HG02840 (cell line): ENCODE measurements around the gene EGFL7.
"Not testable (repeated sequence)": the region's sequence is repeated elsewhere in the genome, so short reads cannot be mapped to it uniquely, and the experiment has no call there.

Experiments
- ATAC-seq: cut with Tn5 transposase; IDR thresholded peaks from one replicate; pipeline ENCODE4 v1.9.1; 2021; ENCODE audit warnings: mild to moderate bottlenecking, moderate library complexity, moderate number of reproducible peaks; ENCODE audit not compliant: unreplicated experiment, low FRiP score

The EGFL7 gene

DNA sequence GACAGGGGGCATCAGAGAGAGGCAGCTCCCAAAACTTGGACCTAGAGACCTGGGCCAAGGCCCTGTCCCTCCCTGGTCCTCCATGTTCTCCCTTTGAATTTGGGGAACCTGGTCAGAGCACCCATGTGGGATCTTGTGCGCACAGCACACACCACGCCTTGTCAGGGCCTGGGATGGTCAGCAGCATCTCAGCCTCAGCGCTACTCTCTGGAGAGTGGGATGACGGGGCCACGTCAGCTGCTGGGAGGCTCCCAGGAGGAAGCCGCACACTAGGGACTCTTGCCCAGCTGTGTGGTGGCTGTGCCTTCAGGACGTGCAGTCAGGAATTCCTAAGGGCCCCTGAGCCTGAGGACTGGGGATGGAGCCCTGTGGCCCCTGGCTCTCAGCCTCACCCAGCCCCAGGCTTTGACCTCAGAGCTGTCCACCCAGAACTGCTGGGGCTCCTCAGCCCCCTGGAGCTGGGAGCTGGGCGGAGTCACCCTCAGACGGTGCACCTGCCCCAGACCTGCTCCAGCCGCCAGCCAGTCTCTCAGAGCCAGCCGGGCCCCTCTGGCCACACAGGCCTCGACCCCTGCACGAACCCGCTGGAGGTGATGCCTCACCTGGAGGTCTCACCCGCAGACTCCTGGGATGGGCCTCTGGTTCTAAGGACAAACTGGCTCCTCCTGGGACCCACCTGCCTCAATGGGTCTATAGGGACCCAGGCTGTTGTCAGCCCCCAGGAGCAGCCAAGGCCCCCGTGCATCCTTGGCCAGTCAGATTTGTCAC, 38.3 kb upstream of the EGFL7 start:
- ATAC-seq = no peak

DNA sequence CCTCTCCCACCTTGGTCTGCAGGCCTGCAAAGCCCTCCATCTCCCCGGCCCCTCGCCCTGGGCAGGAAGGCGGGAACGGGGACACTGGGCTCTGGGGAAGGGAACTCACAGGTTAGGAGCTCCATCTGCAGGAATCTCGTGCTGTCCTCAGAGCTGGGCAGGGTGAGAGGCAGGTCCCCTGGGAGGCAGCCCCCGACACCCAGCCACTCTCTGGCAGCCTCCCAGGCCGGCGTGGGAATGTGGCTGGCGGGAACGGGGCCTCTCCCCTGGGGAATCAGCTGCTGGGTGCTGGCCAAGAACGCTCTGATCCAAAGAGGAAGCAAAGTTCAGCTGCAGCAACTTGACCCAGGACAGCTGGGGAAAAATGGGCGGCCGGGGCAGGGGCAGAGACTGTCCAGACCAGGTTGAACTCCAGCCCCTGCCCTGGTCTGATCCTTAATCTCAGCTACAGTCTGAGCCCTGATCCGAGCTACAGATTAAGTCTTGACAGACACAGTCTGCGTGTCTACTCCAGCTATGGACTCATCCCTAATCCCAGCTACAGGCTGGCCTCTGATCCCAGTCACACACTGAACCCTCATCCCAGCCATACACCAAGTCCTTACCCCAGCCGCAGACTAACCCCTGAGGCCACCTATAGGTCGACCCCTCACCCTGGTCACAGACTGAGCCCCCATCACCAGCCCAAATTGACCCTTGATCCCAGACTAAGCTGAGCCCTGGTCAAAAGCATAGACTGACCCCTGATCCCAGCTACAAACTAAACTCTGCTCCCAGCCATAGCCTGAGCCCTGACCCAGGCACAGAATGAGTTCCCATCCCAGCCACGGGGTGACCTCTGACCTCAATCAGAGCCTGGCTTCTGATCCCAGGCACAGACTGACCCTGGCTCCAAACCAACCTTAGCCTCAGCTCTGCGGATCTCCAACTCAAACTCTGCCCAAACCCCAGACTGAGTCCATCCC, 37.3 kb upstream of the EGFL7 start:
- no peak for ATAC-seq

DNA sequence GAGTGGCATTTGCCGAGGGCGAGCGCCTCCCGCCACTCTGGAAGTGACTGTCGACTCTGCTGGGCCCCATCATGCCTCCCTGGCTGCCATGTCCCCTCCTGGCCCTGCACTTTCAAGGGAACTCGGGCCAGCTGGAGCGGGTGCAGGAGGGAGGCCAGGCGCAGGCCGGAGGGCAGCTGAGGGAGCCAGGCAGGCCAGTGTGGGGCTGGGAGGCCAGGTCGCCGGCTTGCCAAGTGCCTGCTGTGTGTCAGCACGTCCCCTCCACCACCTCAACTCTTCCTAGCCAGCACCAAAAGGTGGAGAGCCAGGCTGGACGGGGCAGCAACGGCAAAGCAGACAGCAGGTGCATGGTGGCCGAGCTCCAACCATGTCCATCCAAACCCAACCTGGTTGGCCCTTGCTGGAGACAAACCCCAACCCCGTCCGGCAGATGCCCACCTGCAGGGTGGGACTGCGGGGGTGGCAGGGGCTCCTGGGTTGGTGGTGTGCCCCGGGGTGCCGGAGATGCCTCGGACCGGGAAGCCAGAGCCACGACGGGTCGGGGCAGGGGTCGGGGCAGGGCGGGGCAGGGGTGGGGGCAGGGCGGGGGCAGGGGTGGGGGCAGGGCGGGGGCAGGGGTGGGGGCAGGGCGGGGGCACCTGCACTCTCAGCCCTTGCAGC, 36.5 kb upstream of the EGFL7 start:
- no peak for ATAC-seq

DNA sequence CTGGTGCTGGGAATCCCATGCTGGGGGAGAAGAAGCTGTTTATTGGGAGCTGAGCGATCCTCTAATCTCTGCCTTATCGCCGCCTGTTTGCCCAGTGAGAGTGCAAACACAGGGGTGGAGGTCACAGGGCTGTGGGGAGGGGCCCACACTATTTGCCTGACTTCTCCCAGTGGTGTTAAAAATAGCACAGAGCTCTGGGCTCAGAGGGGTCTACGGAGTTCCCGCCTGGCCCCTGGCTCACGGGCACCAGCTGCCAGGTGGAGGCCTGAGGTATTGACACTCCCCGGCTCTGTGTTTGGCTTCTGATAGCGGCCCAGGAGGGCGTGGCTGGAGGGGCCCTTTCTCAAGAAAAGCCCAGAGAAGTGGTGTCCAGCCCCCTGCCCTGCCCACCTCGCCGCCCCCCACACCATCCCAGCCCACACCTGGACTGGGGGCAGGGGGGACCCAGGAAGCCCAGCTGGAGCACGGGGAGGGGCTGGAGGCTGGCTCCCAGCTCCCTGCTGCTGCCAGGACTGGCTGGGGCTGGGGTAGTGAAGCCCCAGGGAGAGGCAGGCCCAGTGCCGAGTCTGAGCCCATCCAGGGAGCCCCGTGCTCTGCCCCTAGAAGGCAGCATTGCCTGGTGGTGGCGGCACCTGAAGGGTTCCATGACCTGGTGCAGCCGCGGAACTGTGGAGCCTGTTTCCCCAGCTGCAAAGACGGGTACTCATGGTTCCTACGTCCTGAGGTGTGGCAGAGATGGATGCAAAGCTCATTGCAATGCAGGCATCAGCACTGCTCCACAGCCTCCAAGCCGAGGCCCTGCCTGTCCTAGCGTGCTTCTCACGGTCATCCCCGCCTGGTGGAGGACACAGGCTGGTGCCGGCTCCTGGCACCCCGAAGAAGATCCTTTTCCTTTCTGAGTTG, 35.7 kb upstream of the EGFL7 start:
- ATAC-seq = no peak

DNA sequence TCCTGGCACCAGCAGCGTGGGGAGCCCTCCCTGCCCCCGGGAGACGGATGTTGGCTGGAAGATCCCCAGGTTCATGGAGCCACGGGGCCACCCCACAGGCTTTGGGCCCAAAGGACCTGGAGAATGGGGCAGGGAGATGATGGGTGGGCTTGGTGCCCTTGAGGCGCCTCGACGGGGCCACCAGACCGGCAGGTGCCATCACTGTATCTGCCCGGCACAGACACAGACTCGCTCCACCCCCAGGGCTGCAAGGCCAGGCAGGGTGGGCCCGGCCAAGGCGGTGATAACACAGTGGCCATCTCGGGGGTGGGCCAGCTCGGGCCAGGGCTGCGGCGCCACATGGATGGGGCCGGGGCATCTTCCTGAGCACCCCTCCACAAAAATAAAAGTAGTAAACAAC, 35.0 kb upstream of the EGFL7 start:
- no peak for ATAC-seq

DNA sequence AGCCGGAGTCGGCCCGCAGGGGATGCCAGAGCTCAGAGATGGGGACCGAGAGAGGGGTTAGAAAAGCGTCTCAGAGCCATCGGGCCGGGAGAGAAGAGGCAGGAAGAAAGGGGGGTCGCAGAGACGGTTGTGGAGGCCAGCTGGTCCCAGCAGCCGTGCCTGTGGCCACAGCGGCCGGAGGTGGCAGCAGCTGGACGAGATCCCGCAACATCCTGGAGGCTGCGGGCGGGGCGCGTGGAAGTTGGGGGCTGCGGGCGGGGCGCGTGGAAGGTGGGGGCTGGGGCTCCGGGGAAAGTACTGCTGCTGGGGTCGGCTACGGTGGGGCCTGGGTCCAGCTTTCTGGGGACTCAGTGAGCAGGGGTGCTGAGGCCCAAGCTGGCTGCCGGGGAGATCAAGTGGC, 34.4 kb upstream of the EGFL7 start:
- no peak for ATAC-seq

DNA sequence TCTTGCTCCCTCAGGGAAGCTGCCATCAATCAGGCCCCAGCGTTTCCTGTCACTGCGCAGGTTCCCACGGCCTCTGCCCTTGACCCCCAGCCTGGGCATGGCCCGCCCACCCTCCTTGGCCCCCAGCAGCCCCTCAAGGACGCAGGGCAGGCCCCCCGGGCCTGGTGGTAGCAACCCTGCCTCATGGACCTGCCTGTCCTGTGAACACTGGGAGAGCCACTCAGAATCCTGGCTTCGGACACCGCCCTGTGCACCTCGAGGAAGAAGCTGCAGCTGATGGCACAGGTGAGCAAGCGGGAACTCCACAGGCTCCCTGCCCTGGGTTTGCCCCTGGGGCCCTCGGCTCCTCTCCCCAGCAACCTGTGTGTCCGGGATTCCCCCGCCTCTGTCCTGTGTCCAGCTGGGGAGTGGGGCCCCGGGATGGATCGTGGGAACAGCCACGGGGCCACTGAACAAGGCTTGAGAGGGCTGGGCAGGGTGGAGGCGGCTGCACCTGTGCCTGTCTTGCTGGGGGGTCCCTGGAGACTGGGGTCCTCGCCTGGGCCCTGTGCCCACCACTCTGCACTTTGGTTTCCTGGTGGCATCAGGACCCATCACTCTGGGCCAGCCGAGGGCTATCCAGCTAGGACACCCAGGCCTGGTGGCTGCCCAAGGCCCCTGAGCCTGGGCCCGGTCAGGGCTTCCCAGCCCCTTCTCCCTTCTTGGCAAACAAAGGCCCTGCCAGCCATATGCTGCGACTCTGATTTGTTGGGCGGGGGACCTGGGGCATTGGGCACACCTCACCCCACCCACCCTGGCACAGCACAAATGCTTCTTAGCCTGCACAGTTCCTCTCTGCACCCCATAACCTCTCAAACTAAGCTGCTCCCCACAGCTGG, 33.5 kb upstream of the EGFL7 start:
- no peak for ATAC-seq

DNA sequence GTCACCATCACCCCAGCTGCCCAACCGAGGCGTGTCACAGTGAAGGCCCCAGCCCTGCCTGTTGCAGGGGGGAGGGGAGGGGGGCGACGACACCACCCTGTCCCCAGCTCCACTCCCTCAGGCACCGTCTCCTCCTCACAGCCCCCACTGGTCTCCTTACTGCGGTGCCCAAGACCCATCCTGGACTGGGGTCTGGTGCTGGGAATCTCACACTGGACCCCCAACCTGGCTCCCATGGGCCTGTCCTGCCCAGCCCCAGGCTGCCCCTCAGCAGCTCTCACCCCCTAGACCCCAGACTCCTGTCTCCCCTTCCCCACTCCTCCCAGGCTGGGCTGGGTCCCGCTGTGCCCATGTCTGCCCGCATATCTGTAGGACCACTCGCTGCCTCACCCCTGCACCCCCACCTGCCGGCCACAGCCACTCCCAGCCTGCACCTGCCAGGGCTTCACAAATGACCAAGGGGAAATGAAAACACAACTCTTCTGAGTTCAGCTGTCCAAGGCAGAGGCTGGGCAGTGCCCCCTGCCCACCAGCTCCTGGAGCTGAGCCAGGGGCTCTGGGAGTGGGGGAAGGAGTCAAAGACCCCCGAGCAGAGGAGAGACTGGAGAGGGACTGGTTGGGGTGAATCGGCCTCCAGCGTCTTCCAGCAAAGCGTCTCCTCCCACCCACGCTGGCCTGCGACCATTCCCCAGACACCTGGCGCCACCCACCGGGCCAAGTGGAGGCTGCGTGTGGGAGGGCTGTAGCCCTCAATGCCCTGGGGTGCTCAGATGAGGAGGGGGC, 32.6 kb upstream of the EGFL7 start:
- ATAC-seq = no peak

DNA sequence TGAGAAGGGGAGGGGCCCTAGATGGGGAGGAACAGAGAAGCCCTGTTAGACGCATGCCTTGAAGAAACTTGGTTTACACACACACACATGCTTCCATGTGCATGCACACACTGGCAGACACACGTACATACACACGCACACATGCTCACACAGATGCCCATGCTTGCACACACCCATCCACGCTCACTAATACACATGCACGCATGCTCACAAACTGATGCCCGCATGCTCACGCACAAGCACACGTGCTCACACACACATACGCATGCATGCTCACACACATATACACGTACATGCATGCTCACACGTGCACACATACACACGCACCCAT, 32.1 kb upstream of the EGFL7 start:
- no peak for ATAC-seq

DNA sequence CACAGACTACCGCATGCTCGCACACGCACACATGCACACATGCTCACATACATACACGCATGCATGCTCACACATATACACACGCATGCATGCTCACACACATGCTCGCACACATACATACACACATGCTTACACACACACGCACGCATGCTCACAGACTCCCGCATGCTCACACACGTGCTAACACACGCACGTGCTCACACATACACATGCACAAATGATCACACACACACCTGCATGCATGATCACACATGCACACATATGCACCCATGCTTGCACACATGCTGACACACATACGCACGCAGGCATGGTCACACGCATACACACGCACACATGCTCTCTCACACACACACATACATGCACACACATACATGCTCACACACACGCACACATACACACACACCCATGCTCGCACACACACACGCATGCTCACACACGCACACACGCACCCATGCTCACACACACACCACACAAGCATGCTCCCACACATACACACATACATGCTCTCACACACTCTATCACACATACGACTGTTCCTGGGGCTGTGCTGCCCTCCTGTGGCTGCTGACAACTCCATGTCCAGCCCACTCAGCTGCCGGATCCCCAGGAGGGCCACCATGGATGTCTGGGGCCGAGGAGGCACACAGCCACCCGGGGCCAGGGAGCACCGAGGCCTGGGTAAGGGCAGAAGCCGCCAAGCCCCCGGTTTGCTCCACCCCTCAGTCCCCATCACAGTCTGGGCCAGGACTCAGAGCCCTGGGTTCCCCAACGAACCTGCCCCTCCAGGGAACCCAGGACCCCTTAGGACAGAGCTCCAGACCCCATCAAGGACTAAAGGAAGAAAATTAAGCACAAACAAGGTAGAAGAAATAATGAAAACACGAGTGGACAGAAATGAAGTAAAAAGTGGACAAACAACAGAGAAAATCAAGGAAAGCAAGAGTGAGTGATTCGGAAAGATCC, 31.4 kb upstream of the EGFL7 start:
- ATAC-seq = no peak

DNA sequence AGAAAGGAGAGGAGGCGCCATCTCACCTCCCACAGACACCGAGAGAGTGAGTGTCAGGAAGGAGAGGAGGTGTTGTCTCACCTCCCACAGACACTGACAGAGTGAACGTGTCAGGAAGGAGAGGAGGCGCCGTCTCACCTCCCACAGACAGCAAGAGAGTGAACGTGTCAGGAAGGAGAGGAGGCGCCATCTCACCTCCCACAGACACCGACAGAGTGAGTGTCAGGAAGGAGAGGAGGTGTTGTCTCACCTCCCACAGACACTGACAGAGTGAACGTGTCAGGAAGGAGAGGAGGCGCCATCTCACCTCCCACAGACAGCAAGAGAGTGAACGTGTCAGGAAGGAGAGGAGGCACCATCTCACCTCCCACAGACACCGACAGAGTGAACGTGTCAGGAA, 30.6 kb upstream of the EGFL7 start:
- ATAC-seq = not testable (repeated sequence)

DNA sequence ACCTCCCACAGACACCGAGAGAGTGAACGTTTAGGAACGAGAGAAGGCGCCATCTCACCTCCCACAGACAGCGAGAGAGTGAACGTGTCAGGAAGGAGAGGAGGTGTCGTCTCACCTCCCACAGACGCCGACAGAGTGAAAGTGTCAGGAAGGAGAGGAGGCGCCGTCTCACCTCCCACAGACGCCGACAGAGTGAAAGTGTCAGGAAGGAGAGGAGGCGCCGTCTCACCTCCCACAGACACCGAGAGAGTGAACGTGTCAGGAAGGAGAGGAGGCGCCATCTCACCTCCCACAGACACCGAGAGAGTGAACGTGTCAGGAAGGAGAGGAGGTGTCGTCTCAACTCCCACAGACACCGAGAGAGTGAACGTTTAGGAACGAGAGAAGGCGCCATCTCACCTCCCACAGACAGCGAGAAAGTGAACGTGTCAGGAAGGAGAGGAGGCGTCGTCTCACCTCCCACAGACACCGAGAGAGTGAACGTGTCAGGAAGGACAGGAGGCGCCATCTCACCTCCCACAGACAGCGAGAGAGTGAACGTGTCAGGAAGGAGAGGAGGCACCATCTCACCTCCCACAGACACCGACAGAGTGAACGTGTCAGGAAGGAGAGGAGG, 30.1 kb upstream of the EGFL7 start:
- not testable (repeated sequence) for ATAC-seq

DNA sequence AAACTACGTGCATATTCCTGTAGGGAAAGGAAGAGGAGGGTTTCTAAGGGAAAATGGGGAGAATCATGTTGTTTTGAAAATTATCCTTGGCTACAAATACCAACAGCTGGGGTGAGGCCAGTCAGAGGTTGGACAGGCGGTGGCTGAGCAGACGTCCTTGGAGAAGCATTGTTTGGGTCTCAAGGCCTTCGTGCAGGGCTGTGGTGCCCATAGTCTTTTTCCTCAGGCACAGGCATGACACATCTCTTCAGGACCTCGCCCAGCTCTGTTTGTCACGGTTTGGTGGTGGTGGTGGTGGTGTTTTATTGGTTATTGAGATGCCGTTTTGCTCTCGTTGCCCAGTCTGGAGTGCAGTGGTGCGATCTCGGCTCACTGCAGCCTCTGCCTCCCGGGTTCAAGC, 27.8 kb upstream of the EGFL7 start:
- no peak for ATAC-seq

DNA sequence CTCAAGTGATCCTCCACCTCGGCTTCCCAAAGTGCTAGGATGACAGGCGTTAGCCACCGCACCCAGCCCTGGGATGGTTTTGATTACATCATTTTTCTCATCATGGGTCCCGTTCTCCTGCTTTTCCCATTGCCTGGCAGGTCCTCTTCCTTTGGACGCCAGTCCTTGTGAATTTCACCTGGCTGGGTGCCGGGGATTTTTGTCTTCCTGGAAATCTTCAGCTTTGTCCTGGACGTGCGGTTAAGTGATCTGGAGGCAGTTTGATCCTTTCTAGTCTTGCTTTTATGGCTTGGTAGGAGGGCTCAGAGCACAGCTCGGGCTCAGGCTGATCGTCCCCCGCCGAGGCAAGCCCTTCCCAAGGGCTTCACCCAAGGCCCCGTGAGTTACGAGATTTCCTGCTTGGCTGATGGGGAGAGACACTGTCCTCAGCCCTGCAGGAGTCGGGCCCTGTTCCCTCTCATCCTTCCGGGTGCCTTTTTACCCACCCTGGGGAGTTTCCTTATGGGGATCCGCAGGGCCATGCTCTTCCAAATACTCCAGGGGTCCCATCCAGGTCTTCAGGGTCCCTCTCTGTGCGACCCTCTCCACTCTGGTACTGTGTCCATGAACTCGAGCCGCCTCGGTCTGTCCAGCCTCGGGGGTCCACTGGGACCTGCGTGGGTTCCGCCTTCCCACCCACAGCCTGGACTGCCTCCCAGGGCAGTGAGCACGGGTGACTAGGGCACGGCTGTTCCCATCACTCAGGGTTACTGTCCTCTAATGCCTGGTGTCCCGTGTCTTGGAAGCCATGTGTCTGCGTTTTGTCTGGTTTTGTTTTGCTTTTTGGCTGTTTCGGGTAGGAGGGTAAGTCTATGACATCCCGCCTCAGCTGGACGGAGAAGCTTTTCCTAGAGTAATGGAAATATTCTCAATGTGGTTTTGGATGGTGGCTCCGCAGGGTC, 22.3 kb upstream of the EGFL7 start:
- no peak for ATAC-seq

DNA sequence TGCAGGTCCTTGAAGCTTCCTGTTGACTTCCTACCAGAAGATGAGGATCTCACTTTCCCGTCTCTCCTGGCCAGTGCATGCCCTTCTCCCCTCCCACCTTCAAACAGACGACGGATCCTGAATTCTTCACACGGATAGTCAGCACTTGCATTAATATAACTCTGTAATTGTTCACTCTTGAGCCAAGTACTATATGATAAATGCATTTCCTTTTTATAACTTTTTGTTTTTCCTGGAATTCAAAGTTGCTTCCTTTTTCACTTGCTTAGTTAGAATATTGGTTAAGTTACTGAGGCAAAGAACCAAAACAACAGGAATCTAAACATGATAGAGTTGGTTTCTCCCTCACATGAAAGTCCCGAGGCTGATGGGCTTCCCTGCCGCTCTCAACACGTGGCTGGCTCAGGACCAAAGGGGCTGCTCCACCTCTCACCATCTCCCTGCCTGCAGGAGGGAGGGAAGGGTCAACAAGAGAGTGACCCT, 20.2 kb upstream of the EGFL7 start:
- ATAC-seq = no peak
